HG03103 (cell line): ENCODE results near the gene ADORA2B.

Experiments used
- ATAC-seq: cut with Tn5 transposase; IDR thresholded peaks from one replicate; pipeline ENCODE4 v1.9.1; 2021; ENCODE audit warnings: low read depth; ENCODE audit not compliant: unreplicated experiment

Gene ADORA2B

GRCh38 chr17:15952048-15952532 is 7.2 kb downstream of the ADORA2B start:
- ATAC-seq, result no peak

- no peak for ATAC-seq
These were observed 8.2 kb downstream of the ADORA2B start for GRCh38 chr17:15952916-15953790.

GRCh38 chr17:15954222-15954621 is 9.3 kb downstream of the ADORA2B start:
- ATAC-seq, result no peak

- ATAC-seq, result no peak
These were observed 11.0 kb downstream of the ADORA2B start for GRCh38 chr17:15955793-15956541.

- ATAC-seq, result no peak
These were observed 12.3 kb downstream of the ADORA2B start for GRCh38 chr17:15957206-15957605.

- ATAC-seq, result no peak
These were observed 12.8 kb downstream of the ADORA2B start for GRCh38 chr17:15957608-15958307.

- no peak for ATAC-seq
These were observed 13.5 kb downstream of the ADORA2B start for GRCh38 chr17:15958484-15958854.

- no peak for ATAC-seq
These were observed 18.8 kb downstream of the ADORA2B start for GRCh38 chr17:15963670-15964110.

GRCh38 chr17:15965528-15965927 is 20.6 kb downstream of the ADORA2B start:
- ATAC-seq, result no peak

- ATAC-seq, result no peak
These were observed 21.4 kb downstream of the ADORA2B start for GRCh38 chr17:15966183-15966878.

- no peak for ATAC-seq
These were observed 21.9 kb downstream of the ADORA2B start for GRCh38 chr17:15966879-15967248.

GRCh38 chr17:15967706-15968399 is 22.9 kb downstream of the ADORA2B start:
- no peak for ATAC-seq

- ATAC-seq, result no peak
These were observed 24.5 kb downstream of the ADORA2B start for GRCh38 chr17:15969463-15969862.

GRCh38 chr17:15970500-15970899 is 25.6 kb downstream of the ADORA2B start:
- no peak for ATAC-seq

- no peak for ATAC-seq
These were observed 26.3 kb downstream of the ADORA2B start for GRCh38 chr17:15971098-15971678.

GRCh38 chr17:15971882-15972281 is 27.0 kb downstream of the ADORA2B start:
- no peak for ATAC-seq

- ATAC-seq, result no peak
These were observed 27.6 kb downstream of the ADORA2B start for GRCh38 chr17:15972497-15972951.

GRCh38 chr17:15973016-15973415 is 28.1 kb downstream of the ADORA2B start:
- no peak for ATAC-seq

GRCh38 chr17:15973834-15974233 is 28.9 kb downstream of the ADORA2B start:
- ATAC-seq, result no peak
